Stimulated activated CD4-positive, alpha-beta T cell treated with anti-CD3 and anti-CD28 coated beads, TNF-alpha, amount 100 ng/mL, for 24 hours (primary cell): ENCODE measurements around the gene AGER.
A peak's percentile ranks its signal among the peaks of the same experiment; 100 is the strongest.
"Not testable (repeated sequence)": the region's sequence is repeated elsewhere in the genome, so short reads cannot be mapped to it uniquely, and the experiment has no call there.

ENCODE experiments used
- DNase-seq, 3 experiments: peaks; one replicate each; pipeline ENCODE4 v3.0.0-alpha.2; 2020; ENCODE audit warnings: low read depth in 3 of 3

Gene AGER

GRCh38 chr6:32198866-32199265, 14.8 kb upstream of the AGER start:
- no peak for DNase-seq

GRCh38 chr6:32198345-32198696, 14.3 kb upstream of the AGER start:
- DNase-seq = no peak

- no peak for DNase-seq
Observed at GRCh38 chr6:32196682-32197616, 12.9 kb upstream of the AGER start.

GRCh38 chr6:32195902-32196681, 12.0 kb upstream of the AGER start:
- DNase-seq = peak in 2 of 3 experiments; percentile 36 to 70

GRCh38 chr6:32195652-32195901, 11.5 kb upstream of the AGER start:
- DNase-seq = peak; percentile 100

GRCh38 chr6:32194825-32195651, 11.0 kb upstream of the AGER start:
- DNase-seq = no peak

GRCh38 chr6:32194388-32194787, 10.3 kb upstream of the AGER start:
- no peak for DNase-seq

GRCh38 chr6:32193096-32193495, 9.0 kb upstream of the AGER start:
- not testable (repeated sequence) for DNase-seq

- DNase-seq = peak in 2 of 3 experiments; percentile 29 to 52
Observed at GRCh38 chr6:32192608-32193039, 8.6 kb upstream of the AGER start, which contains the start of gene GPSM3. TSS of gene GPSM3 (minus strand) at chr6:32192643. CDS start at chr6:32192513, 130 bp downstream.

- no peak for DNase-seq
Observed at GRCh38 chr6:32191696-32192607, 7.9 kb upstream of the AGER start.

GRCh38 chr6:32190911-32191677, 7.0 kb upstream of the AGER start:
- no peak for DNase-seq

- DNase-seq = peak; percentile 65 to 86 (median 75)
Observed at GRCh38 chr6:32190054-32190851, 6.2 kb upstream of the AGER start, which contains the start of gene PBX2. TSS of gene PBX2 (minus strand) at chr6:32190202. CDS start at chr6:32189915, 287 bp downstream.

GRCh38 chr6:32189742-32190053, 5.6 kb upstream of the AGER start:
- DNase-seq = no peak

GRCh38 chr6:32189069-32189741, 5.2 kb upstream of the AGER start:
- DNase-seq = no peak

GRCh38 chr6:32188381-32189068, 4.5 kb upstream of the AGER start:
- no peak for DNase-seq

- DNase-seq = not testable (repeated sequence)
Observed at GRCh38 chr6:32187725-32188380, 3.8 kb upstream of the AGER start.

GRCh38 chr6:32187009-32187709, 3.1 kb upstream of the AGER start:
- DNase-seq = no peak
